SU-DHL-6 (cell line): ENCODE results near the gene ATP4A.

Experiments used
- H2AFZ ChIP-seq: fragments of 200-600 bp; sonication (generic); 2 replicates; pipeline ENCODE4 v1.6.1; 2014; ENCODE audit warnings: low read depth, mild to moderate bottlenecking, moderate library complexity, mixed read lengths, antibody characterized with exemption, low read length; ENCODE audit not compliant: severe bottlenecking
- H3F3A ChIP-seq: fragments of 200-600 bp; shearing (Covaris generic); 2 replicates; pipeline ENCODE4 v1.6.0; 2016; ENCODE audit warnings: antibody characterized with exemption, mild to moderate bottlenecking; ENCODE audit not compliant: insufficient read depth
- H3K27ac ChIP-seq: fragments of 200-600 bp; sonication (generic); 2 replicates; pipeline ENCODE4 v1.5.1; 2016; ENCODE audit warnings: low read depth, mild to moderate bottlenecking, low read length, moderate library complexity, mixed read lengths
- H3K27me3 ChIP-seq: fragments of 200-600 bp; sonication (generic), shearing (Covaris generic); 2 replicates; pipeline ENCODE4 v1.6.0; 2014; ENCODE audit warnings: mild to moderate bottlenecking, low read length
- H3K36me3 ChIP-seq: fragments of 200-600 bp; sonication (generic); 2 replicates; pipeline ENCODE4 v1.6.1; 2014; ENCODE audit warnings: mild to moderate bottlenecking, low read length, mixed read lengths
- H3K4me2 ChIP-seq: fragments of 300-600, 200-600 bp; shearing (Covaris generic), sonication (generic); 2 replicates; pipeline ENCODE4 v1.6.0; 2014; ENCODE audit warnings: low read length, low read depth, mild to moderate bottlenecking; ENCODE audit not compliant: poor library complexity, severe bottlenecking
- H3K4me3 ChIP-seq: fragments of 200-600 bp; sonication (generic); 2 replicates; pipeline ENCODE4 v1.5.1; 2014; ENCODE audit warnings: antibody characterized with exemption, low read length, mild to moderate bottlenecking, mixed read lengths; ENCODE audit not compliant: insufficient read depth, poor library complexity, severe bottlenecking
- H3K79me2 ChIP-seq: fragments of 200-600 bp; sonication (generic); 2 replicates; pipeline ENCODE4 v1.6.1; 2014; ENCODE audit warnings: mild to moderate bottlenecking, low read length, moderate library complexity; ENCODE audit not compliant: insufficient read depth
- H3K9ac ChIP-seq: fragments of 200-600 bp; sonication (generic); 2 replicates; pipeline ENCODE4 v1.7.0; 2014; ENCODE audit warnings: mild to moderate bottlenecking, low read length
- H3K9me2 ChIP-seq: fragments of 200-600 bp; sonication (generic); replicated peaks from 2 replicates; pipeline ENCODE4 v1.6.1; 2014; ENCODE audit warnings: low read length; ENCODE audit not compliant: insufficient read depth
- H3K9me3 ChIP-seq: fragments of 200-600 bp; sonication (generic); 2 replicates; pipeline ENCODE4 v1.6.1; 2014; ENCODE audit warnings: low read length, mixed read lengths; ENCODE audit not compliant: insufficient read depth
- H4K20me1 ChIP-seq: fragments of 200-600 bp; sonication (generic); 2 replicates; pipeline ENCODE4 v1.6.1; 2014; ENCODE audit warnings: low read depth, mild to moderate bottlenecking, antibody characterized with exemption, low read length, moderate library complexity, mixed read lengths
- CTCF ChIP-seq: fragments of 200-600 bp; sonication (generic); IDR thresholded peaks from one replicate; pipeline ENCODE4 v1.5.1; 2017; ENCODE audit warnings: antibody characterized with exemption, mild to moderate bottlenecking, low read length, moderate library complexity; ENCODE audit not compliant: insufficient read depth, poor library complexity, severe bottlenecking
- EZH2phosphoT487 ChIP-seq: fragments of 200-600 bp; sonication (generic), shearing (Covaris generic); conservative IDR thresholded peaks from 2 replicates; pipeline ENCODE4 v1.6.1; 2018; ENCODE audit warnings: mild to moderate bottlenecking, antibody characterized with exemption, low read length, moderate library complexity, mixed read lengths

The ATP4A gene

GRCh38 chr19:35514282-35514809 is 49.1 kb downstream of the ATP4A start:
- H3K9me2 ChIP-seq, result no peaks in the 10 kb centered on the region
- H3F3A ChIP-seq, result no peaks in the 10 kb centered on the region
- no peaks in the 10 kb centered on the region for H3K27me3 ChIP-seq
- H3K79me2 ChIP-seq, result no peaks in the 10 kb centered on the region
- H2AFZ ChIP-seq, result no peak overlapping the region
- H3K4me3 ChIP-seq, result no peak overlapping the region
- no peaks in the 10 kb centered on the region for H4K20me1 ChIP-seq
- no peak for TF ChIP-seq EZH2phosphoT487
- TF ChIP-seq CTCF, result no peak
- H3K4me2 ChIP-seq, result no peak overlapping the region
- H3K9me3 ChIP-seq, result no peaks in the 10 kb centered on the region
- no peak overlapping the region for H3K27ac ChIP-seq
- no peaks in the 10 kb centered on the region for H3K36me3 ChIP-seq
- no peak overlapping the region for H3K9ac ChIP-seq

GRCh38 chr19:35513628-35514281 is 49.7 kb downstream of the ATP4A start, which contains the start of gene DMKN:
DMKN (minus strand) TSS chr19:35513649; CDS start chr19:35513475, 174 bp downstream.
- Histone ChIP-seq H2AFZ (no peak within 1 kb of the TSS), H3F3A (no peaks in the 10 kb centered on the region), H3K9me2 (no peaks in the 10 kb centered on the region), H3K27me3 (no peaks in the 10 kb centered on the region), H3K4me2 (no peak within 1 kb of the TSS), H3K9ac (no peak within 1 kb of the TSS), H3K9me3 (no peaks in the 10 kb centered on the region), H3K27ac (no peak within 1 kb of the TSS), H3K36me3 (no peaks in the 10 kb centered on the region), H4K20me1 (no peaks in the 10 kb centered on the region), H3K4me3 (no peak within 1 kb of the TSS), H3K79me2 (no peaks in the 10 kb centered on the region)
- no peak for TF ChIP-seq EZH2phosphoT487
- TF ChIP-seq CTCF, result no peak

- no peak overlapping the region for H3K27ac ChIP-seq
- H3K27me3 ChIP-seq, result no peaks in the 10 kb centered on the region
- no peak overlapping the region for H2AFZ ChIP-seq
- H3K36me3 ChIP-seq, result no peaks in the 10 kb centered on the region
- H3K9me2 ChIP-seq, result no peaks in the 10 kb centered on the region
- no peaks in the 10 kb centered on the region for H3F3A ChIP-seq
- no peaks in the 10 kb centered on the region for H3K9me3 ChIP-seq
- no peak overlapping the region for H3K4me3 ChIP-seq
- no peaks in the 10 kb centered on the region for H3K79me2 ChIP-seq
- H3K4me2 ChIP-seq, result no peak overlapping the region
- no peak overlapping the region for H3K9ac ChIP-seq
- no peak for TF ChIP-seq EZH2phosphoT487
- TF ChIP-seq CTCF, result no peak
- H4K20me1 ChIP-seq, result no peaks in the 10 kb centered on the region
Observed at GRCh38 chr19:35512831-35513627, 50.4 kb downstream of the ATP4A start.
